Stomach (tissue), 9 donors: ENCODE measurements around the gene MYRFL. TPM values are rescaled to one million over a fixed set of nuclear protein-coding genes. Genes with fewer than 3 reads are reported as not detected.

Experiments used
- DNase-seq, 2 donors: peaks; one replicate each; pipeline versions ENCODE4 v3.0.0 to v3.0.0-alpha.2; 2013 to 2019
- H3K27ac ChIP-seq, 5 donors: fragments of 200-600 bp in 4 of 5; sonication (generic) in 4 of 5; one replicate each; pipeline ENCODE4 v1.5.1; 2013 to 2019; ENCODE audit warnings: mild to moderate bottlenecking in 1 of 5, moderate library complexity in 1 of 5
- H3K27me3 ChIP-seq, 3 donors: fragments of 200-600 bp; sonication (generic); one replicate each; pipeline ENCODE4 v1.5.1; 2017 to 2019; ENCODE audit warnings: mixed run types in 1 of 3
- H3K36me3 ChIP-seq, 4 donors: fragments of 200-600 bp; sonication (generic); 1 replicate in 3 of 4; 2 replicates in 1 of 4; pipeline ENCODE4 v1.5.1; 2016 to 2019
- H3K4me1 ChIP-seq, 4 donors: fragments of 200-600 bp; sonication (generic); one replicate each; pipeline ENCODE4 v1.5.1; 2016 to 2019
- H3K4me3 ChIP-seq, 4 donors: fragments of 200-600 bp; sonication (generic) in 3 of 4; one replicate each; pipeline ENCODE4 v1.5.1; 2016 to 2019; ENCODE audit warnings: mild to moderate bottlenecking in 1 of 4
- H3K9me3 ChIP-seq, 4 donors: fragments of 200-600 bp; sonication (generic); one replicate each; pipeline ENCODE4 v1.5.1; 2016 to 2019
- EP300 ChIP-seq: sonication (generic); formaldehyde crosslinking; IDR thresholded peaks from one replicate; pipeline ENCODE4 v1.6.1; 2017; ENCODE audit warnings: antibody characterized with exemption
- POLR2A ChIP-seq, 4 donors: fragments of 450-650 bp; IDR thresholded peaks; one replicate each; pipeline ENCODE4 v1.6.1; 2016; ENCODE audit warnings: antibody characterized with exemption in 4 of 4, control low read depth in 2 of 4, mild to moderate bottlenecking in 1 of 4, moderate library complexity in 1 of 4
- POLR2AphosphoS5 ChIP-seq, 3 donors: sonication (generic); formaldehyde crosslinking; IDR thresholded peaks; one replicate each; pipeline ENCODE4 v1.6.1; 2016; ENCODE audit warnings: antibody characterized with exemption in 3 of 3
- WGBS, 5 donors: extraction: QIAGEN DNeasy Blood & Tissue Kit in 3 of 5; methylation state at CpG; one replicate each; pipeline versions ENCODE4 v1.1.5 to v1.1.7; 2013 to 2018; 5-methylcytosine and 5-hydroxymethylcytosine counted together
- intact Hi-C: fragments of 100-400 bp; cut with DNase I; formaldehyde crosslinking; loops from one replicate; pipeline ENCODE4 v1.15.1; 2023; ENCODE audit warnings: low total_unique reads
- polyA plus RNA-seq, 3 donors: library from polyadenylated mRNA; stranded (reverse); fragments of 200-250 nt; gene quantifications; one replicate each; pipeline ENCODE4 v1.2.3, GENCODE V29; 2013
- total RNA-seq, 5 donors: library from RNA; depleted of rRNA; stranded (reverse); fragments of >200 nt; gene quantifications; one replicate each; pipeline versions ENCODE4 v1.1.0 to v1.2.3, GENCODE V29; 2014 to 2016
- TF ChIP-seq, protein P1 (sequence below), 7 experiments: fragments of 450-650 bp in 4 of 7; fragments of 200-600 bp in 3 of 7; sonication (generic) in 3 of 7; IDR thresholded peaks; one replicate each; pipeline ENCODE4 v1.5.1; 2016 to 2019; ENCODE audit warnings: antibody characterized with exemption in 7 of 7, control low read depth in 2 of 7, mild to moderate bottlenecking in 1 of 7
- donor health status: healthy with polysubstance abuse.
- donor health status: Bipolar disorder and iron deficiency.
- donor health status: healthy.

MYRFL gene
- total and polyA plus RNA-seq, 8 donors = 0.13 to 0.19 (median 0.18) TPM; not detected in 5

DNA sequence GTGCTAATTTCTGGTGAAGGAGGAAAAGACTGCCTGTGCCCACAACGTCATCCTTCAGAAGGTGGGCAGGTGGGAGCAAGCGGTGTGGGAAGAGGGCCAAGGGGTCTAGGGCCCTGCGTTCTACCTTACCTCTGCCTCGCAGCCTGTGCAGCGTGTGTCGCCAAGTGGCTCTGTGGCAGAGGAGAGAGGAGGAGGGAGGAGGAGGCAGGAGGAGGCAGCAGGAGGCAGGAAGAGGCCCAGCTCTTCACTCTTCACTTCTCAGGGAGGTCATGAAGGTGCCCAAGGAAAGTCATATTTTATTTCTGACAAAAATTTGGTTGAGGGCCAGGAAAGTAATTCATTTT is 177.9 kb downstream of the MYRFL start:
- peak overlapping the region in 1 of 5 donors; percentile 40 for H3K27ac ChIP-seq
- WGBS, 5 donors = 61 to 86% (median 68%) methylated on average over 6 of the region's 6 CpGs

DNA sequence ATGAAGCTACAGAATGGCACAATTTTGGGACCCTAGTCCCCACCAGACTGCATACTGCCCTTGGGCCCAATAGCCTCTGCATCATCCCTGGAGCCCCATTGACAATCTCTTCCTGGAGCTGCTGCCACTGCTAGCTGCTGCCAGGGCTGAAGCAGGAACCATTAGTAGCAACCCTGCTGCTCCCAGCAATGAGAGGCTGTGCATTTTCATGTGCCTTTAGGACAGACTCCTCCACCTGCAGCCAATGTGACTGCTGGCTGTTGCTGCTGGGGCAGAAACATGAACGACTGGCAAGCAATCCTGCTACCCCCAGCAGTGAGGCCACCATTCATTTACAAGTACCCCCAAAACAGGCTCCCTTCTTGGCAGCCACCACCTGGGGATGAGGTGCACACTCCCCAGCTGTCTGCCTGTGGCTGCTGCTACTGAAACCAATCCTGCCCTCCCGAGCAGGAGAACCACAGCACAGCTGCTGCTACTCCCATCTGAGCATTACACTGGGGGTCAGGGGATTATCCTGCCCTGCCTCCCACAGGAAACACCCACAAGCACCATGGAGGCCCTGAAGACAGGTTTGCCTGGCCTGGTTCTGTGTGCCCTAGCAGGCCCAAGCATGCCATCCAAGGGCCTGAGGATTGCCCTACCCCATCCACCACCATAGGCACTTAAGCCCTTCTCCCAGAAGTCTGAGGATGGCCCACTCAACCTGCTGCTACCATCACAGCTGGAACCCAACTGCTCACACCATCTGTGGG is 181.0 kb downstream of the MYRFL start:
- intact Hi-C loops = no loop called here
- H3K4me3 ChIP-seq = no peak overlapping the region
- H3K27me3 ChIP-seq = no peaks in the 10 kb centered on the region
- H3K4me1 ChIP-seq = peaks cover 0 to 9% (median 2%) of the 10 kb centered on the region in 4 donors
- TF ChIP-seq POLR2A (IDR thresholded peaks at IDR 0.05) = no peak
- TF ChIP-seq, protein P1, sequence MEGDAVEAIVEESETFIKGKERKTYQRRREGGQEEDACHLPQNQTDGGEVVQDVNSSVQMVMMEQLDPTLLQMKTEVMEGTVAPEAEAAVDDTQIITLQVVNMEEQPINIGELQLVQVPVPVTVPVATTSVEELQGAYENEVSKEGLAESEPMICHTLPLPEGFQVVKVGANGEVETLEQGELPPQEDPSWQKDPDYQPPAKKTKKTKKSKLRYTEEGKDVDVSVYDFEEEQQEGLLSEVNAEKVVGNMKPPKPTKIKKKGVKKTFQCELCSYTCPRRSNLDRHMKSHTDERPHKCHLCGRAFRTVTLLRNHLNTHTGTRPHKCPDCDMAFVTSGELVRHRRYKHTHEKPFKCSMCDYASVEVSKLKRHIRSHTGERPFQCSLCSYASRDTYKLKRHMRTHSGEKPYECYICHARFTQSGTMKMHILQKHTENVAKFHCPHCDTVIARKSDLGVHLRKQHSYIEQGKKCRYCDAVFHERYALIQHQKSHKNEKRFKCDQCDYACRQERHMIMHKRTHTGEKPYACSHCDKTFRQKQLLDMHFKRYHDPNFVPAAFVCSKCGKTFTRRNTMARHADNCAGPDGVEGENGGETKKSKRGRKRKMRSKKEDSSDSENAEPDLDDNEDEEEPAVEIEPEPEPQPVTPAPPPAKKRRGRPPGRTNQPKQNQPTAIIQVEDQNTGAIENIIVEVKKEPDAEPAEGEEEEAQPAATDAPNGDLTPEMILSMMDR (IDR thresholded peaks at IDR 0.05) = no peak
- TF ChIP-seq POLR2AphosphoS5 (IDR thresholded peaks at IDR 0.05) = no peak
- no peak for TF ChIP-seq EP300
- H3K36me3 ChIP-seq = no peaks in the 10 kb centered on the region
- peaks cover 0 to 30% (median 23%) of the 10 kb centered on the region in 4 donors for H3K9me3 ChIP-seq
- no peak overlapping the region for H3K27ac ChIP-seq
- DNase-seq = no peak
- WGBS, 5 donors = 71 to 82% (median 77%) methylated on average over 1 to 2 of the region's 2 CpGs

More for the DNA sequence above, 177.9 kb downstream of the MYRFL start:
- no peak for DNase-seq
- Histone ChIP-seq H3K9me3 (peaks cover 0 to 9% (median 3%) of the 10 kb centered on the region in 4 donors), H3K4me1 (peaks cover 0 to 9% (median 2%) of the 10 kb centered on the region in 4 donors), H3K36me3 (no peaks in the 10 kb centered on the region), H3K27me3 (no peaks in the 10 kb centered on the region), H3K4me3 (no peak overlapping the region)
- TF ChIP-seq POLR2AphosphoS5 (IDR thresholded peaks at IDR 0.05) = no peak
- TF ChIP-seq POLR2A (IDR thresholded peaks at IDR 0.05) = no peak
- TF ChIP-seq, protein P1 (IDR thresholded peaks at IDR 0.05) = no peak
- no peak for TF ChIP-seq EP300
- intact Hi-C loops = no loop called here

DNA sequence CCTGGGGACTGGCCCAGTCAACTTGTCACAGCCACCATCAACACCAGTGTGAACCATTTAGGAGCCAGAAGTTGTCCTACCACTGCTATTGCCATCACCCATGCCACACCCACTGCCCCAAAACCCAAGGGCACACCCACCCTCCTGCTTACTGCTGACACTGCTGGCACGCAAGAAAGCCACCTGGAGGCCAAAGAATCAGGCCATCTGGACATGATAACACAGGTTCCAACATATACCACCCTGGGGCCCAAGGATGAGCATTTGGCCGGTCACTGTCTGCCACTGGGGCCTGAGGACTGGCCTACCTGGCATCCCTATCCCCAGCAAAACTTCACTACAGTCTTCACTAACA is 181.6 kb downstream of the MYRFL start:
- no peaks in the 10 kb centered on the region for H3K27me3 ChIP-seq
- peaks cover 0 to 30% (median 23%) of the 10 kb centered on the region in 4 donors for H3K9me3 ChIP-seq
- no peak for DNase-seq
- peaks cover 0 to 9% (median 2%) of the 10 kb centered on the region in 4 donors for H3K4me1 ChIP-seq
- H3K27ac ChIP-seq = no peak overlapping the region
- no peak for TF ChIP-seq EP300
- TF ChIP-seq POLR2AphosphoS5 (IDR thresholded peaks at IDR 0.05) = no peak
- TF ChIP-seq, protein P1 (IDR thresholded peaks at IDR 0.05) = no peak
- TF ChIP-seq POLR2A (IDR thresholded peaks at IDR 0.05) = no peak
- 45 to 100% (median 78%) methylated on average over 1 to 2 of the region's 2 CpGs for WGBS, 5 donors
- H3K4me3 ChIP-seq = no peak overlapping the region
- intact Hi-C loops = no loop called here
- H3K36me3 ChIP-seq = no peaks in the 10 kb centered on the region

DNA sequence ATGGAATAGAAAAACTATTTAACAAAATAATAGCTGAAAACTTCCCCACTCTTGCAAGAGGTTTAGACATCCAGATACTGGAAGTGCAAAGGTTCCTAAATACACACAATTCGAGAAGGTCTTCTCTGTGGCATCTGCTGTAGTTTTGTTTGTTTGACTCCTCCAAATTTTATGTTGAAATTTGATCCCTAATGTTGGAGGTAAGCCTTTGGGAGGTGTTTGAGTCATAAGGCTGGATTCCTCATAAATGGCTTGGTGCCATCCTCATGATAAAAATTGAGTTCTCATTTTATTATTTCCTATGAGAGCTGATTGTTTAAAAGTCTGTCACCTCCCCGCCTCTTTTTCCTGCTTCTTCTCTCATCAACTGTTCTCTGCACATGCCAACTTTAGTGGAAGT is 182.7 kb downstream of the MYRFL start:
- no peak for DNase-seq
- TF ChIP-seq POLR2AphosphoS5 (IDR thresholded peaks at IDR 0.05) (no peak), POLR2A (IDR thresholded peaks at IDR 0.05) (no peak), EP300 (no peak)
- TF ChIP-seq, protein P1 (IDR thresholded peaks at IDR 0.05) = no peak
- Histone ChIP-seq H3K27ac (no peak overlapping the region), H3K4me1 (peaks cover 0 to 5% (median under 1%) of the 10 kb centered on the region in 4 donors), H3K9me3 (peaks cover 0 to 30% (median 23%) of the 10 kb centered on the region in 4 donors), H3K4me3 (no peak overlapping the region), H3K27me3 (no peaks in the 10 kb centered on the region), H3K36me3 (no peaks in the 10 kb centered on the region)
- intact Hi-C loops = no loop called here
- WGBS, 5 donors = 63 to 86% (median 80%) methylated on average over 2 of the region's 2 CpGs

Other genes starting within 250 kb of the MYRFL start
- gene CCT2, start 239.8 kb upstream of the MYRFL start, total RNA-seq = 100 to 1,000 TPM in 1 of 5 donors, 10 to 100 TPM in 4; 43.3 to 137 (median 53.7) TPM
- 100 to 1,000 TPM in 1 of 3 donors, 10 to 100 TPM in 2; 83.2 to 102 (median 89.5) TPM for gene CCT2, start 239.8 kb upstream of the MYRFL start, polyA plus RNA-seq
- gene LRRC10, start 214.3 kb upstream of the MYRFL start, total RNA-seq = not detected
- gene LRRC10, start 214.3 kb upstream of the MYRFL start, polyA plus RNA-seq = not detected
- gene BEST3, start 125.9 kb upstream of the MYRFL start, total RNA-seq = under 1 TPM in 1 of 5 donors, not detected in 4; 0.37 TPM
- gene BEST3, start 125.9 kb upstream of the MYRFL start, polyA plus RNA-seq = not detected
- 10 to 100 TPM; 13.9 to 33.0 (median 27.8) TPM for gene RAB3IP, start 86.4 kb upstream of the MYRFL start, total RNA-seq
- 10 to 100 TPM; 14.4 to 26.5 (median 17.7) TPM for gene RAB3IP, start 86.4 kb upstream of the MYRFL start, polyA plus RNA-seq